IPS DF 6.9 (cell line): ENCODE measurements around the gene MYRF.

Experiments used
- DNase-seq: peaks from one replicate; pipeline ENCODE4 v3.0.0-alpha.2; 2013; ENCODE audit warnings: low read depth, low spot score
- H3K27ac ChIP-seq: one replicate; pipeline ENCODE4 v1.5.1; 2013; ENCODE audit warnings: low read length, control low read depth
- H3K27me3 ChIP-seq: 2 replicates; pipeline ENCODE4 v1.6.1; 2013; ENCODE audit warnings: mild to moderate bottlenecking, low read length; ENCODE audit not compliant: control insufficient read depth, insufficient read depth
- H3K36me3 ChIP-seq: 2 replicates; pipeline ENCODE4 v1.6.1; 2013; ENCODE audit warnings: low read length; ENCODE audit not compliant: control insufficient read depth, insufficient read depth
- H3K4me1 ChIP-seq: 2 replicates; pipeline ENCODE4 v1.6.1; 2013; ENCODE audit warnings: low read length; ENCODE audit not compliant: control insufficient read depth, insufficient read depth
- H3K4me3 ChIP-seq: 2 replicates; pipeline ENCODE4 v1.5.1; 2013; ENCODE audit warnings: mild to moderate bottlenecking, low read length
- H3K9me3 ChIP-seq: 2 replicates; pipeline ENCODE4 v1.6.1; 2013; ENCODE audit warnings: low read length, inconsistent platforms; ENCODE audit not compliant: control insufficient read depth, insufficient read depth
- WGBS: extraction: QIAGEN DNeasy Blood & Tissue Kit; methylation state at CpG from one replicate; pipeline ENCODE4 v1.1.7; 2013; ENCODE audit warnings: mixed read lengths, missing lambda C conversion rate; ENCODE audit not compliant: insufficient read length, insufficient coverage; 5-methylcytosine and 5-hydroxymethylcytosine counted together

The MYRF gene

GRCh38 chr11:61810671-61811175, 58.3 kb downstream of the MYRF start:
- Histone ChIP-seq H3K27ac (no peak overlapping the region), H3K36me3 (peaks cover 46% of the 10 kb centered on the region), H3K4me1 (no peaks in the 10 kb centered on the region), H3K4me3 (no peak overlapping the region), H3K9me3 (no peaks in the 10 kb centered on the region), H3K27me3 (no peaks in the 10 kb centered on the region)
- no CpG with 5 or more reads among the region's 8 CpGs for WGBS
- no peak for DNase-seq

- no peaks in the 10 kb centered on the region for H3K4me1 ChIP-seq
- no CpG with 5 or more reads among the region's 5 CpGs for WGBS
- H3K27me3 ChIP-seq = no peaks in the 10 kb centered on the region
- DNase-seq = no peak
- no peaks in the 10 kb centered on the region for H3K9me3 ChIP-seq
- no peak overlapping the region for H3K4me3 ChIP-seq
- H3K36me3 ChIP-seq = peaks cover 39% of the 10 kb centered on the region
- H3K27ac ChIP-seq = no peak overlapping the region
Observed at GRCh38 chr11:61811831-61812230, 59.4 kb downstream of the MYRF start.

- H3K4me1 ChIP-seq = no peaks in the 10 kb centered on the region
- H3K4me3 ChIP-seq = no peak overlapping the region
- no peak overlapping the region for H3K27ac ChIP-seq
- no peak for DNase-seq
- WGBS = no CpG with 5 or more reads among the region's 4 CpGs
- H3K36me3 ChIP-seq = peaks cover 34% of the 10 kb centered on the region
- no peaks in the 10 kb centered on the region for H3K9me3 ChIP-seq
- no peaks in the 10 kb centered on the region for H3K27me3 ChIP-seq
Observed at GRCh38 chr11:61812736-61813411, 60.4 kb downstream of the MYRF start.

GRCh38 chr11:61814247-61814957, 62.0 kb downstream of the MYRF start:
- DNase-seq = no peak
- no peaks in the 10 kb centered on the region for H3K4me1 ChIP-seq
- no peak overlapping the region for H3K27ac ChIP-seq
- H3K36me3 ChIP-seq = peaks cover 31% of the 10 kb centered on the region
- no peaks in the 10 kb centered on the region for H3K9me3 ChIP-seq
- no CpG with 5 or more reads among the region's 16 CpGs for WGBS
- peak overlapping the region; percentile 32; the same call in 1 of the 2 replicates for H3K4me3 ChIP-seq
- no peaks in the 10 kb centered on the region for H3K27me3 ChIP-seq

DNA sequence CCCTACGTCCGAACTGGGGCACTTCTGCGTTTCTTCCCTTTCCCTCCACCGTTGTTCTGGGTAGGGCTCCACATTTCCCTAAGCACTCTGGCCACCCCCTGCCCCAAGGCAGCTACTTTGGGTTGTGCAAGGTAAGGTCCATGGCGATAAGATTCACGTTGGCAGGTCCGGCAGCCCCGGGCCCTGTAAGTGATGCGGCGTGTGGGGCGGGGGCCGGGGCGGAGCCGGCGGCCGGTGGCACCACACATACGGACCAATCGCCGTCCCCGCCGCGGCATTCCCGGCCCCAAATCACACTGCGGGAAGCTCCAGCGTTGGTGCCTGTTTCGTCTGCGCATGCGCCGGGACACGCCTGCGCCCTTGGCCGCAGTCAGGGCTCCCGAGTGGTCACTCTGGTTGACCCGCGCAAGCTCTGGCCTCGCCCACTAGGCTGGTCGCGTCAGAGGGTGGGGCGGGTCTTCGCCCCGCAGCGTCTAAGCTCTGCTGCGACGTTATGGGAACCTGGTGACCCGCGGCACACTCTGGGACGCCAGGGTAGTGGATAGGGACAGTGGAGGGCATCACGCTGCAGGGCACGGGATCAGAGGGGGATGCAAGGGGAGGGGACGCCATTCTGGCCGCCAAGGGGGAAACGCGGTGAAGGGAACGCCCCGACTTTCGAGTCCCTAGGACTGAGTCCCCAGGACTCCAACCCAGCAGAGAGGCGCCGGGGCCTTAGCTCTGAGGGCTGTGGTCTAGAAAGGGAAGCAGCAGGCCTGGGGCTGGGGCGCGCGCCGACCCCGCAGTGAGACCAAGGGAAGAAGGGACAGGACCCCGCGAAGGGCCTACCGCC, 62.7 kb downstream of the MYRF start:
- H3K9me3 ChIP-seq = no peaks in the 10 kb centered on the region
- WGBS = no CpG with 5 or more reads among the region's 66 CpGs
- peak; percentile 99 for DNase-seq
- peak overlapping the region; percentile 77 for H3K4me3 ChIP-seq
- no peaks in the 10 kb centered on the region for H3K27me3 ChIP-seq
- peaks cover 26% of the 10 kb centered on the region for H3K36me3 ChIP-seq
- H3K27ac ChIP-seq = no peak overlapping the region
- H3K4me1 ChIP-seq = no peaks in the 10 kb centered on the region

DNA sequence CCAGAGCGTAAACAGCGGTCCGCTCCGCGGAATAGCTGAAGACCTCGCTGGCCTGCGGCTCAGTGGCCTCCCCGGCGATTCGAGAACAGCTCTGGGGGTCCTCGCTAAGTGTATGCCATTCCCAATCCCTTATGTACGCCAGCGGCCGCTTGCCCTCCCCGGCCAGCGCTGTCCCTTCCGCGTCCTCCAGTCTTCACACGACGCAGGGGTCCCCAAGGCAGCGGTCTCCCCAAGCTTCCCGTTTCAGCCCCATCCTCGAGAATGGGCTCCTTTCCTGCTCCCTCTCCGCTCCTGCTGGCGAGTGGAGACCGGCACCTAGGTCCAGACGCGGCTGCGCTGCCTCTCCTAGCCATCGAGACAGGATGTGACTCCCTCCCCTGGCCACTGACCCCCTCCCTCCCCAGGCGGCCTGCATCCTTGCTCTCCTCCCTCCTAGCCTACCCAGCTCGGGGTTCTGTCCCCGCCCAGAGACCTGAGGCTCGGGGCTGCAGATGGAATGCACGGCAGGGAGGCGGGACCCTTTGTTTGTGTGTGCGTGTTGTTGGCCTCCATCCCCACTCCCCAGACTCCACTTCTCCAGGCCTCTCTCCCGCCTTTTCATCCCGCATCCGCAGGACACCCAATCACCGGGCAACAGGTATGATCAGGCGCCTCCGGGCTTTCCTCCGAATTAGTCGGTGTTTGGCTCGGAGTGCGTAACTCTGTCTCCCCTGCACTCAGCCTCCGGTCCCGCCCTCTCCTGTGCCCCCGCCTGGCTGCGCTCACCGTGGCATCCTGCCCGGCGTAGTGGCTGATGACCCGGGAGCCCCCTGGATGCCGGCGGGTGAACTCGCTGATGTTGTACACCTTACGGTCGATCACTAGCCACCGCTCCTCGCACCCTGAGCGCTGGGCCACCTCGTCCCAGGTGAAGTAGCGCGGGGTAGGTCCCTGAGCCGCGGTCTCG, 63.6 kb downstream of the MYRF start:
- Histone ChIP-seq H3K4me3 (peak overlapping the region; percentile 77), H3K27ac (no peak overlapping the region), H3K9me3 (no peaks in the 10 kb centered on the region), H3K4me1 (no peaks in the 10 kb centered on the region), H3K36me3 (peaks cover 17% of the 10 kb centered on the region), H3K27me3 (no peaks in the 10 kb centered on the region)
- DNase-seq = no peak
- no CpG with 5 or more reads among the region's 69 CpGs for WGBS

DNA sequence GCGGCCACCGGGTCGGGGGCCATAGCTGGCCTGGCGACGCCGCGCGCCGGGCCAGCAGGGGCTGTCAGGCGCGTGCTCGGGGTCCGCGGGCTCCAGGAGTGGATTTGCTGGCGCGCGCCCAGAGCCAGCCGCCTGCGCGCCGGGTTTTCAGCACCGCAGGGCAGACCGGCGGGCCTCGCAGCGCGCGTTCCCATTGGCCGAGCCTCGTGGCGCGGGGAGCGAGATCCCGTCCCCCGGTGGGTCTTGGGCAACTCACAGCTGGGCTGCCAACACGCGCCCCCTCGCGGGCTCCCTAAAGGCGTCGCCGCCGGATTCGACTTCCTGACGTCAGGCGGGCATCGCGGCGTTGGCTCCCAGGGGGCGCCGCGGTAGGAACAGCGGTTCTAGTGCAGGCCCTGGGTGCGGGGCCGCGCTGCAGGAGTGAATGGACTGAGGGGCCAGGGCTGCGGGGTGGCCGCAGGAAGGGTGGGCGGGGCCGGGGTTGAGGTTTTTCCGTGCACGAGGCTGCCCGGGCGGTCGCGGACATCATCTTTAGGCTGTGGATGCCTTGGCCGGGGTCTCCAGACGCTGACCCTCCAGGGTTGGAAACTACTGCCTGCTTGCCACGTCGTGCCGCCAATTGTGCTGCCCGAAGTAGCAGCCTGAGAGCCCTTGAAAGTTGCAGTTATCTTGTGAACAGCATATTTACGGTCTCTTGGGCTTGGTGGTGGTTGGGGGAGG, 64.5 kb downstream of the MYRF start, which contains the start of gene FADS1:
Gene FADS1, minus strand, starts transcription at position 268 of the 720 bp plus-strand sequence. Its CDS starts 74 bp downstream, at position 194.
- H3K36me3 ChIP-seq = peaks cover 11% of the 10 kb centered on the region; the same call in 1 of the 2 replicates
- peak within 1 kb of the TSS; percentile 77 for H3K4me3 ChIP-seq
- WGBS = no CpG with 5 or more reads among the region's 73 CpGs
- no peaks in the 10 kb centered on the region for H3K27me3 ChIP-seq
- no peak within 1 kb of the TSS for H3K27ac ChIP-seq
- H3K4me1 ChIP-seq = no peaks in the 10 kb centered on the region
- no peak for DNase-seq
- H3K9me3 ChIP-seq = no peaks in the 10 kb centered on the region

GRCh38 chr11:61817471-61818202, 65.2 kb downstream of the MYRF start:
- H3K27ac ChIP-seq = no peak overlapping the region
- no peaks in the 10 kb centered on the region for H3K9me3 ChIP-seq
- no CpG with 5 or more reads among the region's 6 CpGs for WGBS
- no peaks in the 10 kb centered on the region for H3K4me1 ChIP-seq
- peak overlapping the region; percentile 77; the same call in 1 of the 2 replicates for H3K4me3 ChIP-seq
- peaks cover 5% of the 10 kb centered on the region; the same call in 1 of the 2 replicates for H3K36me3 ChIP-seq
- H3K27me3 ChIP-seq = no peaks in the 10 kb centered on the region
- DNase-seq = no peak

DNA sequence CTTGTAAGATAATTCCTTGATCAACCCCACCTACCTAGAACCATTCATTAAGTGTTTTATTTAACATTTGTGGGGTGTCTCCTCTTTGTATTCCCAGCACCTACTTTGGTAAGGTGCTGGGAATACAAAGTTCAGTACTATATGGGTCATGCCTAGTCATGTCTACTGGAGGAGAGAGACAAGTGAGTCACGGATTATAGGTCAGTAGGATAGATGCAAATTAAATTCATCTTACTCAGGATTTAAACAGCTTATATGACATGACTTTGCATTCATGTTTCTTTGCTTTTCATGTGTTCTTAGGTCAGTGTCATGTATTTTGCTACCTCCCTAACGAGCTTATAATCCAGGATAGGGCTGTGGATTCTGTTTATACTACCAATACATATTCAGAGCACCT, 67.7 kb downstream of the MYRF start:
- Histone ChIP-seq H3K4me3 (no peak overlapping the region), H3K4me1 (no peaks in the 10 kb centered on the region), H3K27me3 (no peaks in the 10 kb centered on the region), H3K9me3 (no peaks in the 10 kb centered on the region), H3K27ac (no peak overlapping the region), H3K36me3 (no peaks in the 10 kb centered on the region)
- DNase-seq = no peak
- no CpG with 5 or more reads among the region's 2 CpGs for WGBS
